IPS-18c (cell line): ENCODE data around the gene C1QL1.

ENCODE experiments used
- H3K4me3 ChIP-seq: 2 replicates; pipeline ENCODE4 v1.7.0; 2013; ENCODE audit warnings: low read depth, mild to moderate bottlenecking, low read length, moderate library complexity; ENCODE audit not compliant: insufficient read depth
- H3K9me3 ChIP-seq: one replicate; pipeline ENCODE4 v1.6.1; 2013; ENCODE audit warnings: mild to moderate bottlenecking, low read length, moderate library complexity; ENCODE audit not compliant: control insufficient read depth, insufficient read depth

C1QL1 gene

GRCh38 chr17:44970136-44970741 is 2.1 kb upstream of the C1QL1 start:
- H3K4me3 ChIP-seq, result peak overlapping the region; percentile 78
- H3K9me3 ChIP-seq, result peaks cover 4% of the 10 kb centered on the region

- H3K9me3 ChIP-seq, result peaks cover 4% of the 10 kb centered on the region
- peak overlapping the region; percentile 78 for H3K4me3 ChIP-seq
These were observed 1.2 kb upstream of the C1QL1 start for GRCh38 chr17:44969144-44969780.

GRCh38 chr17:44967907-44968224 is 237 bp downstream of the C1QL1 start:
- no peak overlapping the region for H3K4me3 ChIP-seq
- peaks cover 4% of the 10 kb centered on the region for H3K9me3 ChIP-seq

GRCh38 chr17:44967026-44967906 is 837 bp downstream of the C1QL1 start:
- Histone ChIP-seq H3K4me3 (peak overlapping the region; percentile 36), H3K9me3 (peaks cover 4% of the 10 kb centered on the region)

- Histone ChIP-seq H3K9me3 (peaks cover 4% of the 10 kb centered on the region), H3K4me3 (peak overlapping the region; percentile 36)
These were observed 1.6 kb downstream of the C1QL1 start for GRCh38 chr17:44966348-44967025.

GRCh38 chr17:44965481-44966234 is 2.4 kb downstream of the C1QL1 start:
- Histone ChIP-seq H3K4me3 (no peak overlapping the region), H3K9me3 (peaks cover 4% of the 10 kb centered on the region)

GRCh38 chr17:44961921-44962350 is 6.2 kb downstream of the C1QL1 start:
- Histone ChIP-seq H3K9me3 (no peaks in the 10 kb centered on the region), H3K4me3 (no peak overlapping the region)

- H3K9me3 ChIP-seq, result no peaks in the 10 kb centered on the region
- no peak overlapping the region for H3K4me3 ChIP-seq
These were observed 7.4 kb downstream of the C1QL1 start for GRCh38 chr17:44960691-44961090.

GRCh38 chr17:44959821-44960531 is 8.1 kb downstream of the C1QL1 start:
- no peaks in the 10 kb centered on the region for H3K9me3 ChIP-seq
- no peak overlapping the region; the same call in 1 of the 2 replicates for H3K4me3 ChIP-seq

- Histone ChIP-seq H3K4me3 (no peak overlapping the region), H3K9me3 (no peaks in the 10 kb centered on the region)
These were observed 10.8 kb downstream of the C1QL1 start for GRCh38 chr17:44956998-44957981.

GRCh38 chr17:44955674-44956425 is 12.3 kb downstream of the C1QL1 start:
- H3K4me3 ChIP-seq, result no peak overlapping the region
- no peaks in the 10 kb centered on the region for H3K9me3 ChIP-seq

- H3K4me3 ChIP-seq, result no peak overlapping the region
- no peaks in the 10 kb centered on the region for H3K9me3 ChIP-seq
These were observed 15.1 kb downstream of the C1QL1 start for GRCh38 chr17:44952946-44953475.

- no peaks in the 10 kb centered on the region for H3K9me3 ChIP-seq
- H3K4me3 ChIP-seq, result peak overlapping the region; percentile 93
These were observed 19.7 kb downstream of the C1QL1 start for GRCh38 chr17:44948315-44948795.

- H3K4me3 ChIP-seq, result peak within 1 kb of the TSS; percentile 93
- H3K9me3 ChIP-seq, result no peaks in the 10 kb centered on the region
These were observed 20.4 kb downstream of the C1QL1 start, which contains the start of gene KIF18B for GRCh38 chr17:44947461-44948314. Gene KIF18B (minus strand): TSS chr17:44947773. CDS start chr17:44936344, 11,429 bp downstream.
